Loucy (cell line): ENCODE results near the gene CDK16.

Source experiments
- H2AFZ ChIP-seq: fragments of 200-600 bp; sonication (generic); 2 replicates; pipeline ENCODE4 v1.6.0; 2016; ENCODE audit warnings: antibody characterized with exemption, mild to moderate bottlenecking, low read length, moderate library complexity
- H3F3A ChIP-seq: fragments of 200-600 bp; 2 replicates; pipeline ENCODE4 v1.6.0; 2016; ENCODE audit warnings: antibody characterized with exemption, low read depth, mild to moderate bottlenecking
- H3K27me3 ChIP-seq: fragments of 200-600 bp; sonication (generic); 2 replicates; pipeline ENCODE4 v1.6.1; 2014; ENCODE audit warnings: low read length, mild to moderate bottlenecking; ENCODE audit not compliant: insufficient read depth, poor library complexity, severe bottlenecking
- H3K36me3 ChIP-seq: fragments of 200-600 bp; sonication (generic); 2 replicates; pipeline ENCODE4 v1.6.1; 2016; ENCODE audit warnings: low read length; ENCODE audit not compliant: insufficient read depth
- H3K4me1 ChIP-seq: fragments of 200-600 bp; sonication (generic); 2 replicates; pipeline ENCODE4 v1.5.1; 2014; ENCODE audit warnings: low read length, mild to moderate bottlenecking; ENCODE audit not compliant: insufficient read depth, poor library complexity, severe bottlenecking
- H3K4me2 ChIP-seq: fragments of 200-600 bp; sonication (generic); 2 replicates; pipeline ENCODE4 v1.6.0; 2014; ENCODE audit warnings: antibody characterized with exemption, low read length, low read depth, mild to moderate bottlenecking; ENCODE audit not compliant: poor library complexity, severe bottlenecking
- H3K4me3 ChIP-seq: fragments of 200-600 bp; sonication (generic); 2 replicates; pipeline ENCODE4 v1.5.1; 2014; ENCODE audit warnings: low read length, mild to moderate bottlenecking, mixed read lengths; ENCODE audit not compliant: poor library complexity, severe bottlenecking
- H3K79me2 ChIP-seq: fragments of 200-600 bp; sonication (generic); 2 replicates; pipeline ENCODE4 v1.6.1; 2014; ENCODE audit warnings: low read length; ENCODE audit not compliant: insufficient read depth
- H3K9ac ChIP-seq: fragments of 200-600 bp; sonication (generic); 2 replicates; pipeline ENCODE4 v1.6.0; 2014; ENCODE audit warnings: mild to moderate bottlenecking, low read depth, low read length, moderate library complexity; ENCODE audit not compliant: poor library complexity, severe bottlenecking
- H3K9me2 ChIP-seq: fragments of 200-600 bp; sonication (generic); replicated peaks from 2 replicates; pipeline ENCODE4 v1.6.1; 2016; ENCODE audit warnings: low read depth, low read length, mixed read lengths
- H3K9me3 ChIP-seq: fragments of 200-600 bp; sonication (generic); 2 replicates; pipeline ENCODE4 v1.6.1; 2014; ENCODE audit warnings: mild to moderate bottlenecking, antibody characterized with exemption, low read length, low read depth; ENCODE audit not compliant: insufficient read depth
- H4K20me1 ChIP-seq: fragments of 200-600 bp; sonication (generic); 2 replicates; pipeline ENCODE4 v1.6.0; 2014; ENCODE audit warnings: antibody characterized with exemption, low read length, mild to moderate bottlenecking; ENCODE audit not compliant: insufficient read depth, poor library complexity, severe bottlenecking
- EZH2phosphoT487 ChIP-seq: fragments of 200-600 bp; IDR thresholded peaks from 2 replicates; pipeline ENCODE4 v1.6.1; 2018; ENCODE audit warnings: antibody characterized with exemption, mild to moderate bottlenecking, moderate library complexity, borderline replicate concordance
- TF ChIP-seq, protein P1 (sequence below): fragments of 200-600 bp; sonication (generic); conservative IDR thresholded peaks from 2 replicates; pipeline ENCODE4 v1.5.1; 2014; ENCODE audit warnings: mild to moderate bottlenecking, antibody characterized with exemption, low read length

The CDK16 gene

DNA sequence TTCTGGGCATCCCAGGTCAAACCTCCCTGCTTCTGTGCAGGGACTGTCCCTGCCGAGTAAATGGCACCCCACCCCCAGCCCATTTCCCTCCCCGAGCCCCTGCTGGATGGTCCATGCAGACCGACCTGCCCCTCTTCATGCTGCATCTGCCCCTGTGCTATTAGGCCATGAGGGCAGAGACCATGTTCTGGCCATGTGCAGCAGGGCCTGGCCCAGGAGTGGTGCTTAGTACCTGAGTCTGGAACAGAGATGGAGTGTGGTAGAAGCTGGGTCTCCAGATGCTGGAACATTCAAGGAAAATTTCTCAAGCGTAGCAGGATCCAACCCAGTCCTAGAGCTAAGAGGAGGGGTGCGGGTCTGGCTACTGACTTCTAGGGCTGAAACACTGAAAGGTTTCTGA lies 40.1 kb upstream of the CDK16 start:
- Histone ChIP-seq H3K4me2 (no peak overlapping the region), H3F3A (no peaks in the 10 kb centered on the region), H3K79me2 (no peaks in the 10 kb centered on the region), H2AFZ (no peak overlapping the region), H3K9ac (no peak overlapping the region), H3K4me1 (no peaks in the 10 kb centered on the region), H3K9me2 (no peaks in the 10 kb centered on the region), H4K20me1 (no peaks in the 10 kb centered on the region), H3K9me3 (no peaks in the 10 kb centered on the region), H3K4me3 (no peak overlapping the region), H3K27me3 (no peaks in the 10 kb centered on the region), H3K36me3 (peaks cover 89% of the 10 kb centered on the region; the same call in 1 of the 2 replicates)
- no peak for TF ChIP-seq EZH2phosphoT487
- TF ChIP-seq, protein P1, sequence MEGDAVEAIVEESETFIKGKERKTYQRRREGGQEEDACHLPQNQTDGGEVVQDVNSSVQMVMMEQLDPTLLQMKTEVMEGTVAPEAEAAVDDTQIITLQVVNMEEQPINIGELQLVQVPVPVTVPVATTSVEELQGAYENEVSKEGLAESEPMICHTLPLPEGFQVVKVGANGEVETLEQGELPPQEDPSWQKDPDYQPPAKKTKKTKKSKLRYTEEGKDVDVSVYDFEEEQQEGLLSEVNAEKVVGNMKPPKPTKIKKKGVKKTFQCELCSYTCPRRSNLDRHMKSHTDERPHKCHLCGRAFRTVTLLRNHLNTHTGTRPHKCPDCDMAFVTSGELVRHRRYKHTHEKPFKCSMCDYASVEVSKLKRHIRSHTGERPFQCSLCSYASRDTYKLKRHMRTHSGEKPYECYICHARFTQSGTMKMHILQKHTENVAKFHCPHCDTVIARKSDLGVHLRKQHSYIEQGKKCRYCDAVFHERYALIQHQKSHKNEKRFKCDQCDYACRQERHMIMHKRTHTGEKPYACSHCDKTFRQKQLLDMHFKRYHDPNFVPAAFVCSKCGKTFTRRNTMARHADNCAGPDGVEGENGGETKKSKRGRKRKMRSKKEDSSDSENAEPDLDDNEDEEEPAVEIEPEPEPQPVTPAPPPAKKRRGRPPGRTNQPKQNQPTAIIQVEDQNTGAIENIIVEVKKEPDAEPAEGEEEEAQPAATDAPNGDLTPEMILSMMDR, result no peak

DNA sequence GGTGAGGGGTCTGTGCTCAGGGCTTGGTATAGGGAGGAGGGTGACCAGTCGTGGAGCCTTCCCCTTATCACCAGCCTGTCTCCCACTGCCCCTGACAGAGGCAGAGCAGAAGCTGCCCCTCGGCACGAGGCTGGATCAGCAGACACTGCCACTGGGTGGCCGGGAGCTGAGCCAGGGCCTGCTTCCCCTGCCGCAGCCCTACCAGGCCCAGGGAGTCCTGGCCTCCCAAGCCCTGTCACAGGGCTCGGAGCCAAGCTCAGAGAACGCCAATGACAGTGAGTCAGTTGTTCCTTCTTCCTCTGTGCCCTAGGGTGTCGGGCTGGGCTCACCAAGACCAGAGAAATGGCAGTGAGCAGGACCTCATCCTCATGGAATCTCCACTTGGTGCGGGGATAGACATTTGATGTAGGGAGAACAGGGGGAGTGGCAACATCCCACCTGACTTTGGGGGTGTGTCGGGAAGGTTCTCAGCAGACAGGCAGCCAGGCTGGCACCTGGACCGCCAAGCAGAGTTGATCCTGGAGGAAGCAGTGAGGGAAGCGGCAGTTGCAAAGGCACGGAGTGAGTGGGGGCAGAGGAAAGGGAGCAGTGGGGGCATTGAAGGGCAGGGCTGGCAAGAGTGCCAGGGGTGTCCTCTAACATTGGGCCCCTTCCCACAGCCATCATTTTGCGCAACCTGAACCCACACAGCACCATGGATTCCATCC lies 39.1 kb upstream of the CDK16 start:
- no peaks in the 10 kb centered on the region for H3K4me1 ChIP-seq
- no peaks in the 10 kb centered on the region for H3K9me3 ChIP-seq
- H3K79me2 ChIP-seq, result no peaks in the 10 kb centered on the region
- no peaks in the 10 kb centered on the region for H4K20me1 ChIP-seq
- no peaks in the 10 kb centered on the region for H3K27me3 ChIP-seq
- H2AFZ ChIP-seq, result no peak overlapping the region
- no peak overlapping the region for H3K4me2 ChIP-seq
- no peaks in the 10 kb centered on the region for H3F3A ChIP-seq
- H3K9me2 ChIP-seq, result no peaks in the 10 kb centered on the region
- no peak overlapping the region for H3K4me3 ChIP-seq
- H3K36me3 ChIP-seq, result peaks cover 81% of the 10 kb centered on the region; the same call in 1 of the 2 replicates
- TF ChIP-seq EZH2phosphoT487, result no peak
- TF ChIP-seq, protein P1, result no peak
- no peak overlapping the region for H3K9ac ChIP-seq

- H3K4me2 ChIP-seq, result no peak overlapping the region
- H3K9ac ChIP-seq, result no peak overlapping the region
- H3K9me3 ChIP-seq, result no peaks in the 10 kb centered on the region
- H3K4me1 ChIP-seq, result no peaks in the 10 kb centered on the region
- H3K9me2 ChIP-seq, result no peaks in the 10 kb centered on the region
- H3F3A ChIP-seq, result no peaks in the 10 kb centered on the region
- no peak overlapping the region for H2AFZ ChIP-seq
- no peaks in the 10 kb centered on the region for H3K79me2 ChIP-seq
- no peak overlapping the region for H3K4me3 ChIP-seq
- H3K36me3 ChIP-seq, result peaks cover 79% of the 10 kb centered on the region; the same call in 1 of the 2 replicates
- no peaks in the 10 kb centered on the region for H3K27me3 ChIP-seq
- H4K20me1 ChIP-seq, result no peaks in the 10 kb centered on the region
- no peak for TF ChIP-seq EZH2phosphoT487
- TF ChIP-seq, protein P1, result no peak
Observed at GRCh38 chrX:47179928-47180255, 38.6 kb upstream of the CDK16 start.
